Fibroblast of pulmonary artery (primary cell): ENCODE results near the gene ZNF778.

Experiments used
- DNase-seq: peaks from one replicate; pipeline ENCODE4 v3.0.0-alpha.2; 2010; ENCODE audit warnings: low read depth
- H3K4me3 ChIP-seq: replicated peaks from 2 replicates; pipeline ENCODE4 v1.5.1; 2011; ENCODE audit warnings: low read depth, mild to moderate bottlenecking, control low read depth, low read length, moderate library complexity
- CTCF ChIP-seq: IDR thresholded peaks from 2 replicates; pipeline ENCODE4 v1.5.1; 2011; ENCODE audit warnings: mild to moderate bottlenecking, control low read depth, low read length, inconsistent platforms; ENCODE audit errors: missing control alignments

The ZNF778 gene

GRCh38 chr16:89277641-89278341 lies 60.3 kb downstream of the ZNF778 start:
- no peak for DNase-seq
- H3K4me3 ChIP-seq: no peak overlapping the region
- TF ChIP-seq CTCF: no peak

GRCh38 chr16:89278441-89279240 lies 61.1 kb downstream of the ZNF778 start:
- no peak for TF ChIP-seq CTCF
- no peak overlapping the region for H3K4me3 ChIP-seq

GRCh38 chr16:89279666-89280481 lies 62.4 kb downstream of the ZNF778 start:
- no peak overlapping the region for H3K4me3 ChIP-seq
- DNase-seq: no peak
- TF ChIP-seq CTCF: no peak

More at GRCh38 chr16:89278441-89279240, 61.1 kb downstream of the ZNF778 start:
- DNase-seq: no peak

GRCh38 chr16:89280546-89281188 lies 63.2 kb downstream of the ZNF778 start:
- no peak for TF ChIP-seq CTCF
- H3K4me3 ChIP-seq: no peak overlapping the region
- no peak for DNase-seq

GRCh38 chr16:89281189-89281577 lies 63.7 kb downstream of the ZNF778 start:
- DNase-seq: no peak
- no peak for TF ChIP-seq CTCF
- H3K4me3 ChIP-seq: no peak overlapping the region

- TF ChIP-seq CTCF: no peak
Observed at GRCh38 chr16:89281829-89282228, 64.3 kb downstream of the ZNF778 start.

More at GRCh38 chr16:89281829-89282228, 64.3 kb downstream of the ZNF778 start:
- H3K4me3 ChIP-seq: no peak overlapping the region
- no peak for DNase-seq
